Measurements from ENCODE around the gene RAD9A. TPM values are rescaled to one million over a fixed set of nuclear protein-coding genes. Genes with fewer than 3 reads are reported as not detected.
"Not testable (repeated sequence)": the region's sequence is repeated elsewhere in the genome, so short reads cannot be mapped to it uniquely, and the experiment has no call there.

Gene RAD9A
- total RNA-seq, 1 donor from 2014 or later, result 7.3 TPM

DNA sequence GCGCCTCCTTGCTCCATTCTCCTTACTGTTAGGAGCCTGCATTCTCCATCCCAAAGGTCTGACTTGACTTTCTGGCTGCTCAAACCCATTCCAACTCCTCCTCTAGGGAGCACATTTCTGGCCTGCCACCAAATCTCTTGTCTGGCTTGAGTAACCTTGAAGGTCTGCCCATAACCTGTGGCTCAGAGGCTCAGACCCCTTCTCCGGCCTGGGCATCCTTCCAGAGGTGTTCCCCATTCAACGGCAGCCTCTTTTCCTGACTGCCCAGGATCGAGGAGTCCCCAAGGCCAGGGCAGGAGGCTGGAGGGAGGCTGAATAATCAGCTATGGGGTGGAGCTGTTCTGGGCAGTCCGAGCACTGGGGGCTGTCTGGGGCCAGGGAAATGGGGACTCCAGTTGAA lies 2.2 kb downstream of the RAD9A start:
- no peak for DNase-seq (ENCODE audit: extremely low read depth, low read depth, low spot score)

DNA sequence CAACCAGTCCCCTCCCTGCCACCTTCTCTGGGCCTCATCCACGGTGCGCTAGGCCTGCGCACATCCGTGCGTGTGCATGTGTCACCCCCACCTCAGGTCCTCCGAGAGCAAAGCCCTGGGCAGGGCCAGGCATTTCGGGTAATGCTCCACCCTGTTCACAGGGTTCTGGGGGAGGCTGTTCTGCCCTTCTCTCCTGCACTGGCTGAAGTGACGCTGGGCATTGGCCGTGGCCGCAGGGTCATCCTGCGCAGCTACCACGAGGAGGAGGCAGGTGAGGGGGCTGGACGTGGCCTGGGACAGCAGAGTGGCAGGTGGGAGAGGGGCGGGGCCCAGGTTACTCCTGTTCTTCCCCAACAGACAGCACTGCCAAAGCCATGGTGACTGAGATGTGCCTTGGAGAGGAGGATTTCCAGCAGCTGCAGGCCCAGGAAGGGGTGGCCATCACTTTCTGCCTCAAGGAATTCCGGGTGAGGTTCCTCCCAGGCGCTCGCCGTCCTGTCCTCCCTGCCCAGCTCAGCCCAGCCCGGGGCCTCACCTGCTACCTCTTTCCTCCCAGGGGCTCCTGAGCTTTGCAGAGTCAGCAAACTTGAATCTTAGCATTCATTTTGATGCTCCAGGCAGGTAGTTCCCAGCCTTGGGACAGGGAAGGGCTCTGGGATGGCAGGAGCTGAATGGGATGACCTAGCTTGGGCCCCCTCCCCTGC lies 3.9 kb downstream of the RAD9A start:
- no peak for DNase-seq (ENCODE audit: extremely low read depth, low read depth, low spot score)

DNA sequence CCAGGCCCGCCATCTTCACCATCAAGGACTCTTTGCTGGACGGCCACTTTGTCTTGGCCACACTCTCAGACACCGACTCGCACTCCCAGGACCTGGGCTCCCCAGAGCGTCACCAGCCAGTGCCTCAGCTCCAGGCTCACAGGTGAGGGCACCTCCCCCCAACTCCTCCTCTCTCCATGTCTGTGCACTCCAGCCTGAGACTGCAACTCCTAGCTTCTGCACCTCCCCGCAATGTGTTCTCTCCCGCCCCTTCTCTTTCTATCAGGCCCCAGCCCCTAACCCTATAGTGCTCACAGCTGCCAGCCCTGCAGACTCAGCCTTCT lies 4.4 kb downstream of the RAD9A start:
- no peak for DNase-seq (ENCODE audit: extremely low read depth, low read depth, low spot score)

DNA sequence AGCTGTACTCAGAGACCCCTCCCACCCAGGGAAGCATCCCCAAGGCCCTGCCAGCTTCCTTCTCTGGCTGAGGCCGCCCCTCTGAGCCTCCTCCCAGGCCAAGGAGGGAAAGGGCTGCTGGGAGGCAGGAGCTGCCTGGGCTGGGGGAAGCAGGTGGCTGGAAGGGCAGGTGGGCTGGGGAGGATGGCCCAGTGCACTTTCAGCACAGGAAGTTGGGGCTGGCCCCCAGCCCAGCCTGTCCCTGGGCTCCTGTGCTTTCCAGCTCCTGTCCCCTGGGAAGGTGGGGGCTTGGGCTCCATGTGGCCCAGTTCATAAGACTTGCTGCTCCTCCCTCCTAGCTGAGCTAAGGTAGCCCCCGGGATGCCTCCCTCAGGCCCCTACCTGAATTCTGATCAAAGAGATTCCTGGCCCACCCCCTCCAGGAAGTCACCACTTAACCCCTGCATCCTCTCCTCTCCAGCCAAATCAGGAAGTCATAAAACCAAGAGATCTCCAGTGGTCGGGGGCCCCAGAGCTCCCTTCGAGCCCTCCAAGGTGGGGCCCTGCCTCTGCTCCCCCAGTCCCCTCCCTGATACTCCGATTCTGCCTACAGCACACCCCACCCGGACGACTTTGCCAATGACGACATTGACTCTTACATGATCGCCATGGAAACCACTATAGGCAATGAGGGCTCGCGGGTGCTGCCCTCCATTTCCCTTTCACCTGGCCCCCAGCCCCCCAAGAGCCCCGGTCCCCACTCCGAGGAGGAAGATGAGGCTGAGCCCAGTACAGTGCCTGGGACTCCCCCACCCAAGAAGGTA lies 5.0 kb downstream of the RAD9A start:
- no peak for DNase-seq (ENCODE audit: extremely low read depth, low read depth, low spot score)

DNA sequence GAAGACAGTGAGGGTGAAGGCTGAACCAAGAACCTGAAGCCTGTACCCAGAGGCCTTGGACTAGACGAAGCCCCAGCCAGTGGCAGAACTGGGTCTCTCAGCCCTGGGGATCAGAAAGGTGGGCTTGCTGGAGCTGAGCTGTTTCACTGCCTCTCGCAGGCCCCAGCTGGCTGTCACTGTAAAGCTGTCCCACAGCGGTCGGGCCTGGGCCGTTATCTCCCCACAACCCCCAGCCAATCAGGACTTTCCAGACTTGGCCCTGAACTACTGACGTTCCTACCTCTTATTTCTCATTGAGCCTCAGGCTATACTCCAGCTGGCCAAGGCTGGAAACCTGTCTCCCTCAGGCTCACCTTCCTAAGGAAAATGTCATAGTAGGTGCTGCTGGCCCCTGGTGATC lies 5.8 kb downstream of the RAD9A start:
- DNase-seq (ENCODE audit: extremely low read depth, low read depth, low spot score), result no peak

DNA sequence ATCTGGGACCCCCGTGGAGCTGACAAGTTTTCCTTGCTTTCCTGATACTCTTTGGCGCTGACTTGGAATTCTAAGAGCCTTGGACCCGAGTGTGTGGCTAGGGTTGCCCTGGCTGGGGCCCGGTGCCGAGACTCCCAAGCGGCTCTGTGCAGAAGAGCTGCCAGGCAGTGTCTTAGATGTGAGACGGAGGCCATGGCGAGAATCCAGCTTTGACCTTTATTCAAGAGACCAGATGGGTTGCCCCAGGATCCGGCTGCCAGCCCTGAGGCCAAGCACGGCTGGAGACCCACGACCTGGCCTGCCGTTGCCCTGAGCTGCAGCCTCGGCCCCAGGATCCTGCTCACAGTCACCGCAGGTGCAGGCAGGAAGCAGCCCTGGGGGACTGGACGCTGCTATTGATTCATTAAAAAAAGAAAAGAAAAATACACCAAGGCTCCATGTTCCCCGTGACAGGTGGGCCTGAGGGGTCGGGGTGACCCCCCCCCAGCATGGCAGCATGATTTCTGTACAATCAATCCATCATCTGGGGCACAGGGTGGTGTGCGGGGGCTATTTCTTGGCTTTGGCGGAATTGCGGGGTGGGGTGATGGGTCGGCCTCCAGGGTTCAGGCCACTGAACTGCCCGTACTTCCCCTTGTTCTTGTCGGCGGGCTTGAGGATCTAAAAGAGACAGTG lies 6.3 kb downstream of the RAD9A start:
- DNase-seq (ENCODE audit: extremely low read depth, low read depth, low spot score), result no peak

DNA sequence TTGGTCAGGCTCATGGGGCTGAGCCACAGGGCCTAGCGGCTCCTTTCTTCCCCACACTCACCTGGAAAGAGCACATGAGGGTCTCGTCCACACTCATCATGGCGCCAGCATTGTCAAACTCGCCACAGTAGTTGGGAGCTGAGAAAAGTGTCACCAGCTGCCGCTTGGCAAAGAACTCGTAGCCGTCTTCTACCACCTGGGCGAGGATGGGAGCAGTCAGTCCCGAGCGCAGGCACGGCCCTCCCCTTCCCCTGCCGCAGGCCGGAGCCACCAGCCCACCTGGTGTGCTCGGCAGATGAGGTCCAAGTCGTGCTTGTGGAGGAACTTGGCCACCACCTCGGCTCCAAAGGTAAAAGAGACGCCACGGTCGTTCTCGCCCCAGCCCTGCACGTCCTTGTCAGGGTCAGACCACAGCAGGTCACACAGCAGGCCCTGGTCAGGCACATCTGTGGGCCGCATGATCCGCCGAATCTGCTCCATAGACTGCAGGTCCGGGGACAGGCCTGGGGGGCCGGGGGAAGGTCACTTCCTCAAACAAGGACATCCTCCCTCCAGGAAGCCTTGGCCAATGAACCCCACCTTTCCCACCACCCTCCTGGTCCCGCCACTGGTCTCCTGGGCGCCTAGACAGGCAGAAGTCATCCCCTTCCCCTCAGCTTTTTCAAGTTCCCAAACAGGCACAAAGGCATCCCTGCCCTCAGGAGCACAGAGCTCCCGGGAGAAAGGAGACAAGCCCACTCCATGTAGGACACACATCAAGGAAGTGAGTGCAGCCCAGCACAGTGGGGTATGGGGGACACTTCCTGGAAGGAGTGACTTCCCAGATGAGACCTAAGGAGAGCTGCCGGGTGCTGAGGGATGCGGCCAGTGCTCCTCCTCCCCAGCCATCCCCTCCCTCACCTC lies 7.1 kb downstream of the RAD9A start:
- no peak for DNase-seq (ENCODE audit: extremely low read depth, low read depth, low spot score)

DNA sequence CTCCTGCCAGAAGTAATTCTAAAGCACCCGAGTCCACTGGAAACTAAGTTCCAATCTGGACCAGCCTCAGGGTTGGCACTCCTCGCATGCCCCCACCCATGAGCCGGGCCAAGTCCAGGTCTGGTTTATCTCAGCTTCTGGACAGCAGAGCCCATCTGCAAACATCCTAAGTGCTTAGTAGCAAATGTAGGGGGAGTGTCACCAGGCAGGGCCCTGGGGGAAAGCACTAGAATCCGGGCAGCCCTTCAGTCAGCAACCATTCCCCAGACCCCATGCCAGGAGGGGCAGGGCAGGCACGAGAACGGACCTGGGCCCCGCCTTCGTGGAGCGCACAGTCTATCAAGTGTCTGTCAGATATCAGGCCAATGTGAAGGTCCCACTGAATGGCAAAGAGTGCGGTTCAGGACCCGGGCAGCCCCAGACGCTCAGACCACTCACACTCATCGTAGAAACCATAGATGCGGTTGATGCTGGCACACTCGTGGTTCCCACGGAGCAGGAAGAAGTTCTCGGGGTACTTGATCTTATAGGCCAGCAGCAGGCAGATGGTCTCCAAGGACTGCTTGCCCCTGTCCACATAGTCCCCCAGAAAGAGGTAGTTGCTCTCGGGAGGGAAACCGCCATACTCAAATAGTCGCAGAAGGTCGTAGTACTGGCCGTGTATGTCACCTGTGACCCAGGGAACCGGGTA lies 8.6 kb downstream of the RAD9A start:
- DNase-seq (ENCODE audit: extremely low read depth, low read depth, low spot score), result no peak

DNA sequence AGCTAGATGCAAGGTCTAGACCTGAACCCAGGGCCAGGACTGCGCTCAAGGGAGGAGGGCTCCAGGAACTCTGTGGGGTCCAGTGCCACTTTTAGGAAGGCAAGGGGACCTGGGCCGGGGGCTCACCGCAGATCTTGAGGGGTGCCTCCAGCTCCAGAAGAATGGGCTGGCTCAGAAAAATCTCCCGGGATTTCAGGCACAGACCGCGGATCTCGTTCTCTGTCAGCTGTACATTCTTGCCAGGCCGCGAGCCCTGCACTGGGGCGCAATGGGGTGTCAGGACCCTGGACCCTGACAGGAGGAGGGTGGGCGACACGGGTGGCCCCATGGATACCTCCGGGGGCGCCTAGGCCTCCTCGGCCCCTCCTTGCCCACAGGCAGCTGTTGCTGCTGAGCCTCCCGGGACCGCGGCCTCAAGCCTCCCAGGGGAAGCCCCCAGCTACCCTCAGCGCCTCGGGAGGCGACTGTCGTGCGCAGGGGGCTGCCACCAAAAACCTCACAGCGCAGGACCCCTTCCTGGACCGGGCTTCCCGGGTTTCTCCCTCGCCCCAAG lies 9.2 kb downstream of the RAD9A start:
- DNase-seq (ENCODE audit: extremely low read depth, low read depth, low spot score), result no peak

DNA sequence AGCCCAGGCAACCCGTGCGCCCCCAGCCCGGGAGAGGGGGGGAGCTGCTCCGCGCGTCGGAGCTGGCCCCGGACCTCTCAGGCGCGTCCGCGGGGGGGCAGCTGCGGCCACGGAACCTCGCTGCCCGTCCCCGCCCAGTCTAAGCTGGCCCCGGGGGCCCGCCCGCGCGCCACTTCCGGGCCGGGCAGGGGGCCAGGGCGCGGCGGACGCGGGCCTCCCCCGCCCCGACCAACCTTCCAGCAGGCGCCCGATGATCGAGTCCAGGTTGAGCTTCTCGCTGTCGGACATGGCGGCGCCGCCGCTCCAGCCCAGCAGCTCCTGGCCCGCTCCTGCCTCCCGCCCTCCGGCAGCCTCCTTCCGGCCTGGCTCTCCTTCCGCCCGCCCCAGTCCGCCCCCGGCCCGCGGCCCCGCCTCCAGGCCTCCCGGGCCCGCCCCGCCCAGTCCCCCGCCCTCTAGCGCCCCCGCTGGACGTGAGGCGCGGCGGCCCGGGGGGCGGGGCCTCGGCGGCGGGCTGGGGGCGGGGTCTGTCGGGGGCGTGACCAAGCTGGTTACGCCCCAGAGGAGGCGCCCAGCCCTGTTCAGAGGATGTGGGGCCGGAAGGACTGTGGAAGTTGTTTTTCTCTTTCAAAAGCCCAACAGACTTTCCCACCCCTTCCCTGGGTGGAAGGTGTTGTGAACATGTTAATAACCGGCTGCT lies 9.9 kb downstream of the RAD9A start, which contains the start of gene PPP1CA:
TSS of gene PPP1CA (minus strand) at position 364 of the 697 bp plus-strand sequence. CDS start at position 288, 76 bp downstream.
- DNase-seq (ENCODE audit: extremely low read depth, low read depth, low spot score), result no peak

DNA sequence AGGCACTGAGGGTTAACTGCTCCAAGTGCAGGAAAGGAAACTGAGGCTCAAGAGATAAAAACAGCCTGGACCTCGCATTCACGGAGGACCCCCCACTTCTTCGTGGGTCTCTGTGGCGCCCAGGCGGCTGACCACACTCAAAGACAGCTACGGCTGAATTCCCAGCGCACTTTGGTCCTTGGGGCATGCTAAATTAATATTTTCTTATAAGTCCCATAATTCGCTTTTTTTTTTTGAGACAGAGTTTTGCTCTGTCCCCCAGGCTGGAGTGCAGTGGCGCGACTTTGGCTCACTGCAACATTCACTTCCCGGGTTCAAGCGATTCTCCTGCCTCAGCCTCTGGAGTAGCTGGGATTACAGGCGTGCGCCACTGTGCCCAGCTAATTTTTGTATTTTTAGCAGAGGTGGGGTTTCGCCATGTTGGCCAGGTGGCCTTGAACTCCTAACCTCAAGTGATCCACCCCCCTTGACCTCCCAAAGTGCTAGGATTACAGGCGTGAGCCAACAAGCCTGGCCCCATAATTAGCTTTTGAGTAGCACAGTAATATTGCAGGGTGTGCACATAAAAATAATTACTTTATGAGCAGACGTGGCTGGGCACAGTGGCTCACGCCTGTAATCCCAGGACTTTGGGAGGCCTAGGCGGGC lies 10.5 kb downstream of the RAD9A start:
- not testable (repeated sequence) for DNase-seq (ENCODE audit: extremely low read depth, low read depth, low spot score)

DNA sequence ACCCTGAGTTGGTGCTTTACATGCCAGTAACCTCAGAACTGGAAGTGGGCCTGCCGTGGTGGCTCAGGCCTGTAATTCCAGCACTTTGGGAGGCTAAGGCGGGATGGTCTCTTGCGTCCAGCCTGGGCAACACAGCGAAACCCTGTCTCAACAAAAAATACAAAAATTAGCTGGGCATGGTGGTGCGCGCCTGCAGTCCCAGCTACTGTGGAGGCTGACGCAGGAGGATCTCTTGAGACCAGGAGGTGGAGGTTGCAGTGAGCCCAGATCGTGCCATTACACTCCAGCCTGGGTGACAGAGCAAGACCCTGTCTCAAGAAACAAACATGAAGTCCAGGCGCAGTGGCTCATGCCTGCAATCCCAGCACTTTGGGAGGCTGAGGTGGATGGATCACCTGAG lies 11.3 kb downstream of the RAD9A start:
- not testable (repeated sequence) for DNase-seq (ENCODE audit: extremely low read depth, low read depth, low spot score)

DNA sequence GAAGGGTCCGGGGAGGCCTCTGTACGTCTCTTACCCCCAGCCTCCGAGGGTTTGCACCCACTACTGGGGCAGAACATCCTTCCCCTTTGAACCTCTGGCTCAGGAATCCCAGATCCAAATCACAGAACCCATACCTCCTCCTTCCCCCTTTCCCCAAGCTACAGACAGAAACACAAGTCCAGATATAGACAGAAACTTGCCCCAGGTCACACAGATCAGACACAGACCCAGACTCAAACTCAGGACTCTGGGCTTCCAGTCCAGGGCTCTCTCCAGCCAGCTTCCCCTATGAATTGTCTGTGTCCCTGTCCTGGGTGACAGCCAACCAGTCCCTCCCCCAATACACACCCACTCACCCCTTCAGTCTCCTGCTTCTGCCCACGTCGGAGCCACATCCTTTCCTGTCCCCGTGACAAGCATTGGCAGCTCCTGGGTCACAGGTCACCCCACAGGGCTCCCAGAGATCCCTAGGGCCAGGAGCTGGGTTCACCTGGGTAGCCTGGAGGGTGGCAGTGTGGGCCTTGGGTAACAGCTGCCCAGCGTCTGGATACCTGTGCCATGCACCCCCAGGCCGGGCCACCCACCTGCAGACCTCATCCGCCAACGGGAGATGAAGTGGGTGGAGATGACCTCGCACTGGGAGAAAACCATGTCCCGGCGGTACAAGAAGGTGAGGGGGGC lies 12.9 kb downstream of the RAD9A start:
- DNase-seq (ENCODE audit: extremely low read depth, low read depth, low spot score), result no peak

DNA sequence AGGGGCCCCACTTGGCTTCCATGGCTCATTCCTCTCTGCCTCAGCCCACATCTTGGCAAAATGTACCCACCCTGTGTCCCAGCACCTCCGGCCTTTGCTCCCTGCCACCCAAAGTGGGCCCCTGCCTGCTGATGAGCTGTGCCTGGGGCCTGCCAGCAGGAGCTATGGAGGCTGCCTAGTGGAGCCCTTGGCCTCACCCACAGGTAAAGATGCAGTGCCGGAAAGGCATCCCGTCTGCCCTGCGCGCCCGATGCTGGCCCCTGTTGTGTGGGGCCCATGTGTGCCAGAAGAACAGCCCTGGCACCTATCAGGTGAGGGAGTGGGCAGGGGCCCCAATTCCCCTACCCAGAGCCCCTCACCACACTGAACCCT lies 13.4 kb downstream of the RAD9A start:
- no peak for DNase-seq (ENCODE audit: extremely low read depth, low read depth, low spot score)

DNA sequence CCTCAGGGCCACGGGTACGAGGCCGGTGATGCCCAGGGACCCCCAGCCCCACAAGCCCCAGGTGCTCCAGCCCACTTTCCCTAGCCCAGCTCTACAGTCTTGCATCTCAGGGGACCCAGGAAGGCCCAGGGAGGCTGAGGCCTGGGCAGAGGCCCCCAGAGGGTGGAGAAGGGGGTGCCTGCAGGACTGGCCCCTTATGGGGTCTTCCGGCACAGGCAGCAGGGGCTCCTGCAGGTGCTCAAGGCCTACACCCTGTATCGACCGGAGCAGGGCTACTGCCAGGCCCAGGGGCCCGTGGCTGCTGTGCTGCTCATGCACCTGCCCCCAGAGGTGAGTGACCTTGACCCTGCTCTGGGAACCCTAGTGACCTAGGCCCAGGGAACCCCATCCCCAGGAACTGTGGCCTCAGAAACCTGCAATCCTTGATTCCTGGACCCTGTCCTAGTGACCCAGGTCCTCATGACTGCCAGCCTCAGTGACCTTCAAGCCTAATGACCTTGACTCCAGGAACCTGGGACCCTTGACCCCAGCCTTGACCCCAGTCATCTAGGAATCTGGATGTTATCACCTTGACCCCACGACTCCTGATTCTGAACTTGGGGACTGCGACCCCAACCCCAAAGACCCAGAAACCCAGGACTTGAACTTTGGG lies 14.0 kb downstream of the RAD9A start:
- DNase-seq (ENCODE audit: extremely low read depth, low read depth, low spot score), result no peak

DNA sequence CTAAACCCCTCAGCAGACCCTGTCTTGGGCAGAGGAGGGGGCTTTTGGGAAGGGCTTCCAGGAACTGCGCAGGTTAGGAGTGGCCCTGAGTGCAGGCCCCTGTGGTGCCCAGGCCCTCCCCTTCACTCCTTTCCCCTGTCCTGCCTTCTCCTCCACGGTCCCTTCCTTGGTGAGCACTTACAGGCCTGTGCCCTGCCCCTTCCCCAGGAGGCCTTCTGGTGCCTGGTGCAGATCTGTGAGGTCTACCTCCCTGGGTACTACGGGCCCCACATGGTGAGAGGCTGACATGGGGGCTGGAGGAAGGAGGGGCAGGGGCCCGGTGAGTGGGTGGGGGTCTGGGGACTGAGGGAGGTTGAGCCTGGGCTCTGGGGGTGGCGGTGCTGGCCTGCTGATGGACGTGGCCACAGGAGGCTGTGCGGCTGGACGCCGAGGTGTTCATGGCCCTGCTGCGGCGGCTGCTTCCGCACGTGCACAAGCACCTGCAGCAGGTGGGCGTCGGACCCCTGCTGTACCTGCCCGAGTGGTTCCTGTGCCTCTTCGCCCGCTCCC lies 14.7 kb downstream of the RAD9A start:
- DNase-seq (ENCODE audit: extremely low read depth, low read depth, low spot score), result no peak

DNA sequence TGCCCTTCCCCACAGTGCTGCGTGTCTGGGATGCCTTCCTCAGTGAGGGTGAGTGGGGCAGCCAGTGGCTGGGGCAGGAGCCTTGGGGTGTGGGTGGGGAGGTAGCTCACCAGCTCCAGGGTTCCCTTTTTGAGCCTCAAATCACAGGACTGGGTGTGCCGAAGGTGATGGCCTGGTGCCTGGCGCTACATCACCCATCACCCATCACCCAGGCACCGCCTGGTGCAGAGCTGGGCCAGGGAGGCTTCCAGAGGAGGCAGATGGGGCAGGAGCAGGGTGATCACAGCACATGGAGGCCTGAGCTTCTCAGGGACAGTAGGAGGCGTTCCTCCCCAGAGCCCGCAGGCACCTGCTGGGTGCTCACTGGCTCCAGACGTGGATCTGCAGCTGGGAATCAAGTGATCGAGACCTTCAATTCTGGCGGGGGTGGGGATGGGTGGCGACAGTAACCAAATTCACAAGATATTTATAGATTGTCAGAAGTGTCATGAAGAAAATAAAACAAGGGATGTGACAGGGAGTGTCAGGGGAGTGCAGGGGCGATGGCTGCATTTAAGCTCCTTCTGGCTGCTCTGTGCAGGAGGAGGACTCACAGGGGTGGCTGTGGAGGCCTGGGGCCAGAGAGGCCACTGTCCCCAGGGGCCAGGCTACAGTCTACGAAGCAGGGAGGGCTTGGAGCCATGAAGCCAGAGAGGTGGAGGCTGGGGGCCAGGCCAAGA lies 15.3 kb downstream of the RAD9A start:
- DNase-seq (ENCODE audit: extremely low read depth, low read depth, low spot score), result no peak
